HEK293T (cell line): ENCODE data around the gene NT5C1B.

ENCODE experiments used
- BHLHE40 ChIP-seq: fragments of 450-650 bp; IDR thresholded peaks from 2 replicates; pipeline ENCODE4 v1.6.1; 2016; ENCODE audit warnings: mild to moderate bottlenecking, moderate library complexity, borderline replicate concordance
- CTBP1 ChIP-seq: fragments of 450-650 bp; IDR thresholded peaks from 2 replicates; pipeline ENCODE4 v1.6.1; 2016; ENCODE audit warnings: borderline replicate concordance
- FOXA1 ChIP-seq: fragments of 450-650 bp; IDR thresholded peaks from 2 replicates; pipeline ENCODE4 v1.6.1; 2016; ENCODE audit warnings: mild to moderate bottlenecking
- FOXM1 ChIP-seq: fragments of 450-650 bp; IDR thresholded peaks from 2 replicates; pipeline ENCODE4 v1.6.1; 2017; ENCODE audit warnings: mild to moderate bottlenecking, borderline replicate concordance
- HDGF ChIP-seq: fragments of 450-650 bp; IDR thresholded peaks from 2 replicates; pipeline ENCODE4 v1.6.1; 2017; ENCODE audit warnings: antibody characterized with exemption, borderline replicate concordance
- PKNOX1 ChIP-seq: fragments of 450-650 bp; IDR thresholded peaks from 2 replicates; pipeline ENCODE4 v1.6.1; 2016

DNA sequence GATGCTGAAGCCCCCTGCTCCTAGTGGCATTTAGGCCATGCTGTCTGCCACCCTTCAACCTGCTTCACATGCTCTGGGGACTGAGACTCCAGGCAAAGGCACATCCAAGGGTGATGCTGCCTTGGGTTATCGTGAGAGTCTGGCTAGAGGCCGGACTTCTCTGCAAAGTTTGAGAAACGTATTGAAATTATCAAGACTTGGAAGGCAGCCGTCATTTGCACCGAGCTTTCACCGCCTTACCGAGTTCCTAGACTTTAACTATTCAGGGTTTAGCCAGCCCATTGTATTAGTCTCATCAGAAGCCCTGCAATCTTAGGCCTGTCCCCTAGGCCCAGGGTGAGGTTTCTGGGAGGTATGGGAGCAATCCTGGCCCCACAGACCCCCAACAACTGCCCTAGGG is 62.9 kb downstream of the NT5C1B start:
- TF ChIP-seq CTBP1, result no peak
- no peak for TF ChIP-seq PKNOX1
- no peak for TF ChIP-seq HDGF
- no peak for TF ChIP-seq BHLHE40
- TF ChIP-seq FOXM1, result no peak
- TF ChIP-seq FOXA1, result no peak
